ENCODE measurements around the gene ZC3HAV1L.

The ZC3HAV1L gene

DNA sequence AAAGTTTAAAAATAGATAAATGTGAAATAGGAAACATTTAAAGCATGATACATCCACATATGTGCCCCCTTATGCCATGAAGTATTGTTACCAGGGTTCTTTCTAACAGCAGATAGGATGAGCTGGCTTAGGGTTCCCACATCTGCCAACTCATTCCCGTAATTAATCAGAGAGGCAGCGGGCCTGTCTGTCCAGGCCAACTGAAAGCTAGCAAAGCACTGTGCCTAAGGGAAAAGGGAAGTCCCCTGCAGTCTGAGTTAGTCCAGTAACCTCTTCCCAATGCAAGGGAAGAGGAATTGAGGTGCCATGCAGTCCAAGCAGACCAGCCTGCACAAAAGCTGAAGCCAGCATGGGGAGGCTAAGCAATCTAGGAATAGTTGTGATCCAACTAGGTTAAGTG is 18.3 kb upstream of the ZC3HAV1L start:
- TF ChIP-seq, protein P1, sequence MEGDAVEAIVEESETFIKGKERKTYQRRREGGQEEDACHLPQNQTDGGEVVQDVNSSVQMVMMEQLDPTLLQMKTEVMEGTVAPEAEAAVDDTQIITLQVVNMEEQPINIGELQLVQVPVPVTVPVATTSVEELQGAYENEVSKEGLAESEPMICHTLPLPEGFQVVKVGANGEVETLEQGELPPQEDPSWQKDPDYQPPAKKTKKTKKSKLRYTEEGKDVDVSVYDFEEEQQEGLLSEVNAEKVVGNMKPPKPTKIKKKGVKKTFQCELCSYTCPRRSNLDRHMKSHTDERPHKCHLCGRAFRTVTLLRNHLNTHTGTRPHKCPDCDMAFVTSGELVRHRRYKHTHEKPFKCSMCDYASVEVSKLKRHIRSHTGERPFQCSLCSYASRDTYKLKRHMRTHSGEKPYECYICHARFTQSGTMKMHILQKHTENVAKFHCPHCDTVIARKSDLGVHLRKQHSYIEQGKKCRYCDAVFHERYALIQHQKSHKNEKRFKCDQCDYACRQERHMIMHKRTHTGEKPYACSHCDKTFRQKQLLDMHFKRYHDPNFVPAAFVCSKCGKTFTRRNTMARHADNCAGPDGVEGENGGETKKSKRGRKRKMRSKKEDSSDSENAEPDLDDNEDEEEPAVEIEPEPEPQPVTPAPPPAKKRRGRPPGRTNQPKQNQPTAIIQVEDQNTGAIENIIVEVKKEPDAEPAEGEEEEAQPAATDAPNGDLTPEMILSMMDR (IDR thresholded peaks at IDR 0.05; ENCODE audit: low read depth, low read length, missing control alignments), result no peak
- no peak overlapping the region for H3K4me3 ChIP-seq (ENCODE audit: low read depth, low read length)
- DNase-seq (ENCODE audit: low read depth), result no peak

GRCh38 chr7:139051655-139052054 is 15.8 kb upstream of the ZC3HAV1L start:
- H3K4me3 ChIP-seq (ENCODE audit: low read depth, low read length), result no peak overlapping the region
- TF ChIP-seq, protein P1 (IDR thresholded peaks at IDR 0.05; ENCODE audit: low read depth, low read length, missing control alignments), result no peak
- DNase-seq (ENCODE audit: low read depth), result no peak

GRCh38 chr7:139049936-139050335 is 14.1 kb upstream of the ZC3HAV1L start:
- TF ChIP-seq, protein P1 (IDR thresholded peaks at IDR 0.05; ENCODE audit: low read depth, low read length, missing control alignments), result no peak
- H3K4me3 ChIP-seq (ENCODE audit: low read depth, low read length), result no peak overlapping the region
- no peak for DNase-seq (ENCODE audit: low read depth)

- no peak for DNase-seq (ENCODE audit: low read depth)
- TF ChIP-seq, protein P1 (IDR thresholded peaks at IDR 0.05; ENCODE audit: low read depth, low read length, missing control alignments), result no peak
- H3K4me3 ChIP-seq (ENCODE audit: low read depth, low read length), result no peak overlapping the region
Measured at GRCh38 chr7:139049111-139049510, 13.3 kb upstream of the ZC3HAV1L start.

DNA sequence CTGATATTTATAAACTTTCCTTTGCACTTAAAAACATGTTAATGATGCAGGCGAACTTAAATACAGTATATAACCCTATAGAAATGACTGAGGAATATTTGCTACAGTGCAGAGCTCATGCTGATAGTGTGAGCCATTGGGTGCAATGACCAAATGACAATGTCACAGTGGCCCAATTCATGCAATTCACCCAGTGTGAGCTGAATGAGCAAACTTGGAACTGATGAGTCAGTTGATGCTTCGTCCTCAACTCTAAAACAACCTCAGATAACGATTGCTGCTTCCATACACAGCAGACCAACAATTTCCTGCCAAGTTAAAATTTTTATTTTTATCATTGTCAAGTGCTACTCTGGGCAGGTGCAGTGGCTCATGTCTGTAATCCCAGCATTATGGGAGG is 12.1 kb upstream of the ZC3HAV1L start:
- TF ChIP-seq, protein P1 (IDR thresholded peaks at IDR 0.05; ENCODE audit: low read depth, low read length, missing control alignments), result no peak
- H3K4me3 ChIP-seq (ENCODE audit: low read depth, low read length), result no peak overlapping the region
- DNase-seq (ENCODE audit: low read depth), result no peak

DNA sequence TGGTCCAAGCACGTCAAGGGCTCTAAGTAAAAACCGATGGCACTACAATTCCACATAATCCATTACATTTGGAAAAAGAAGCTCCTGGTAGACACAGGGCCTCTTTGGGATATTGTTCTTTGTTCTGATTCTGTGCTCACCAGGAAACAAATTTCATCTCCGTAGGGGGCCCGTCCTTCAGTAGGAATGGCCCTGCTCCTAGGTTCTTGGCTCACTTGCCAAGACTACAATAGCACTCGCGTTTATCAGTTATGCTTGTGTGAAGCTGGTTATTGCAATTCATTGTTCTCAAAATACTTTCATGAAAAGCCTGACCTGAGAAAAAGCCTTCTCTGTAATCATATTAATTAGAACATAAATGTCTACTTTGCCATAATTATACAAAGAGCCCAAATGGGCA is 10.3 kb upstream of the ZC3HAV1L start:
- H3K4me3 ChIP-seq (ENCODE audit: low read depth, low read length), result no peak overlapping the region
- TF ChIP-seq, protein P1 (IDR thresholded peaks at IDR 0.05; ENCODE audit: low read depth, low read length, missing control alignments), result no peak
- no peak for DNase-seq (ENCODE audit: low read depth)
